PC-9 (cell line): ENCODE measurements around the gene GLCCI1.

Experiments used
- CTCF ChIP-seq: fragments of 200-600 bp; sonication (generic); conservative IDR thresholded peaks from 2 replicates; pipeline ENCODE4 v1.6.1; 2017; ENCODE audit warnings: mixed run types, antibody characterized with exemption, mild to moderate bottlenecking, moderate library complexity
- EZH2 ChIP-seq: fragments of 200-600 bp; sonication (generic); IDR thresholded peaks from 2 replicates; pipeline ENCODE4 v1.8.0; 2017; ENCODE audit warnings: antibody characterized with exemption, low read depth

DNA sequence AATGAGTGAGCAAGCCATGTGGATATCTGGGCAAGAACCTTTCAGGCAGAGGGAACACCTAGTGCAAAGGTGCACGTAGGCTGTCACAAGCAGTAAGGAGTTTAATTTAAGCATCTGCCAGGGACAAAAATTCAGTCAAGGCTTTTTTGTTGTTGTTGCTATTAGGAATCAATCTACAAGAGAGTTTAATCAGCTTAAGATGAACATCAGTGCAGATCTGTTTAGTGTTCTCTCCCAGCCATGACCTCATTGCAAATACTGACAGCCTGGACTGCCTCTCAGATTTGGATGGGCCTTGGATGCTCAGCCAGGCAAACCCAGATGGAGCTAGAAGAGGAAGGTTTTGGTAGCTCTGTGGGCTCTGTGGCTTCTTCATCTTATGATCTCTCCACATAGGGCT lies 3.3 kb upstream of the GLCCI1 start:
- TF ChIP-seq CTCF = no peak
- TF ChIP-seq EZH2 = no peak
